Uterus (tissue), 4 donors: Measurements from ENCODE around the gene NDC1. TPM values are rescaled to one million over a fixed set of nuclear protein-coding genes. Genes with fewer than 3 reads are reported as not detected.

Source experiments
- DNase-seq, 2 donors: peaks; one replicate each; pipeline ENCODE4 v3.0.0-alpha.2; 2019 to 2020
- H3K27ac ChIP-seq, 2 donors: fragments of 200-600 bp; sonication (generic); 1 replicate in 1 of 2; 2 replicates in 1 of 2; pipeline ENCODE4 v1.5.1; 2016 to 2018
- H3K27me3 ChIP-seq, 2 donors: fragments of 200-600 bp; sonication (generic); one replicate each; pipeline ENCODE4 v1.5.1; 2018 to 2019; ENCODE audit warnings: control low read depth in 1 of 2
- H3K36me3 ChIP-seq, 2 donors: fragments of 200-600 bp; sonication (generic); one replicate each; pipeline ENCODE4 v1.5.1; 2019; ENCODE audit warnings: control low read depth in 1 of 2
- H3K4me1 ChIP-seq, 2 donors: fragments of 200-600 bp; sonication (generic); one replicate each; pipeline ENCODE4 v1.5.1; 2018 to 2019; ENCODE audit warnings: control low read depth in 1 of 2
- H3K4me3 ChIP-seq, 2 donors: fragments of 200-600 bp; sonication (generic); 1 replicate in 1 of 2; 2 replicates in 1 of 2; pipeline ENCODE4 v1.5.1; 2018 to 2019; ENCODE audit warnings: mild to moderate bottlenecking in 1 of 2
- H3K9me3 ChIP-seq, 2 donors: fragments of 200-600 bp; sonication (generic); one replicate each; pipeline ENCODE4 v1.5.1; 2019; ENCODE audit warnings: control low read depth in 1 of 2
- POLR2A ChIP-seq, 2 donors: fragments of 450-650 bp; IDR thresholded peaks; one replicate each; pipeline ENCODE4 v1.6.1; 2016; ENCODE audit warnings: antibody characterized with exemption in 2 of 2, mild to moderate bottlenecking in 1 of 2, moderate library complexity in 1 of 2
- intact Hi-C: fragments of 100-400 bp; cut with DNase I; formaldehyde crosslinking; loops from one replicate; pipeline ENCODE4 v1.15.1; 2023; ENCODE audit warnings: low total_unique reads
- small RNA-seq: library from RNA; depleted of rRNA; stranded (forward); fragments of <200 nt; gene quantifications from one replicate; pipeline ENCODE3, GENCODE V24; 2016
- total RNA-seq, 4 donors: library from RNA; depleted of rRNA in 3 of 4; stranded (reverse); fragments of >200 nt in 3 of 4; gene quantifications; one replicate each; pipeline versions ENCODE4 v1.1.0 to v1.2.4, GENCODE V29; 2014 to 2023
- TF ChIP-seq, protein P1 (sequence below), 4 experiments: fragments of 200-600 bp in 2 of 4; fragments of 450-650 bp in 2 of 4; sonication (generic) in 2 of 4; IDR thresholded peaks; one replicate each; pipeline ENCODE4 v1.5.1; 2016 to 2019; ENCODE audit warnings: antibody characterized with exemption in 4 of 4, mild to moderate bottlenecking in 2 of 4, moderate library complexity in 1 of 4
- donor health status: DM: yes; HTN: yes; CAD: no.

NDC1 gene
- total RNA-seq, 4 donors from 2014 or later: 6.1 to 41.8 (median 16.8) TPM

DNA sequence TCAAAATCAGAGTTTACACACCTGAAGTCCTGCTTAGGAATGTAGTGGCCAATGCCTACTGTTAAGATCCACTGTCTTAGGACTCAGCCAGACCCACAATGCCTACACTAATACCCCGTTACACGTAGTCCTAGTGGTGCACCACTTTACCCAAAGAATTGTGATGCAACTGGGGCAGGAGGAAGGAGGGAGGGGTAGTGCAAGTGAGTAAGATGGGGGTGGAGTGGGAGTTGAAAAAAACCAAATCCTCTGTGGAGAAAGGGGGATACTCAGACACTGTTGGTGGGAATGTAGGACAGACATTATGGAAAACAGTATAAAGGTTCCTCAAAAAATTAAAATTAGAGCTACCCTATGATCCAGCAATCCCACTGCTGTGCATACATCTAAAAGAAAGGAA, 118.6 kb downstream of the NDC1 start:
- intact Hi-C loops: no loop called here
- H3K27ac ChIP-seq: no peak overlapping the region

DNA sequence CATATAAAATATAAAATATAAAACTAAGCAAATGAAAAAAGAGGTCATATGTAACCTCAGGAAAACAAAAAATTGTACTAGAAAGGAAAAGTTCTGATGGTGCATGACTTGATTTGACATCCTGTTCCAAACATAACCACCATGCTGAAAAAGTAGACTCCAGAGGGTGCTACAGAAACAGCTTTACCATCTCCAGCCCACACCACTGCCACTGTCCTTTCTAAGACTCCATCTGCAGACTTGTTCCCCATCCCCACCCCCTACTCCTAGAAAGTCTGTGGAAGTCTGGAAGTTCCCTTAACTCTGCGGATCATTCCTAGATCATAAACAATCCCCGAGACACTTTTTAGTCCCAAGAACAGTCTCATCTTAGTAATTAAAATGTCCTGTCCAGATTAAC, 119.7 kb downstream of the NDC1 start:
- TF ChIP-seq, protein P1, sequence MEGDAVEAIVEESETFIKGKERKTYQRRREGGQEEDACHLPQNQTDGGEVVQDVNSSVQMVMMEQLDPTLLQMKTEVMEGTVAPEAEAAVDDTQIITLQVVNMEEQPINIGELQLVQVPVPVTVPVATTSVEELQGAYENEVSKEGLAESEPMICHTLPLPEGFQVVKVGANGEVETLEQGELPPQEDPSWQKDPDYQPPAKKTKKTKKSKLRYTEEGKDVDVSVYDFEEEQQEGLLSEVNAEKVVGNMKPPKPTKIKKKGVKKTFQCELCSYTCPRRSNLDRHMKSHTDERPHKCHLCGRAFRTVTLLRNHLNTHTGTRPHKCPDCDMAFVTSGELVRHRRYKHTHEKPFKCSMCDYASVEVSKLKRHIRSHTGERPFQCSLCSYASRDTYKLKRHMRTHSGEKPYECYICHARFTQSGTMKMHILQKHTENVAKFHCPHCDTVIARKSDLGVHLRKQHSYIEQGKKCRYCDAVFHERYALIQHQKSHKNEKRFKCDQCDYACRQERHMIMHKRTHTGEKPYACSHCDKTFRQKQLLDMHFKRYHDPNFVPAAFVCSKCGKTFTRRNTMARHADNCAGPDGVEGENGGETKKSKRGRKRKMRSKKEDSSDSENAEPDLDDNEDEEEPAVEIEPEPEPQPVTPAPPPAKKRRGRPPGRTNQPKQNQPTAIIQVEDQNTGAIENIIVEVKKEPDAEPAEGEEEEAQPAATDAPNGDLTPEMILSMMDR (IDR thresholded peaks at IDR 0.05): no peak
- TF ChIP-seq POLR2A (IDR thresholded peaks at IDR 0.05): no peak
- Histone ChIP-seq H3K36me3 (no peaks in the 10 kb centered on the region), H3K27ac (no peak overlapping the region), H3K4me1 (no peaks in the 10 kb centered on the region), H3K4me3 (no peak overlapping the region), H3K27me3 (no peaks in the 10 kb centered on the region), H3K9me3 (no peaks in the 10 kb centered on the region)
- intact Hi-C loops: no loop called here
- DNase-seq: no peak

More for the DNA sequence above, 118.6 kb downstream of the NDC1 start:
- Histone ChIP-seq H3K4me3 (no peak overlapping the region), H3K36me3 (no peaks in the 10 kb centered on the region), H3K9me3 (no peaks in the 10 kb centered on the region), H3K27me3 (no peaks in the 10 kb centered on the region), H3K4me1 (no peaks in the 10 kb centered on the region)
- DNase-seq: no peak
- no peak for TF ChIP-seq POLR2A (IDR thresholded peaks at IDR 0.05)
- TF ChIP-seq, protein P1 (IDR thresholded peaks at IDR 0.05): no peak

DNA sequence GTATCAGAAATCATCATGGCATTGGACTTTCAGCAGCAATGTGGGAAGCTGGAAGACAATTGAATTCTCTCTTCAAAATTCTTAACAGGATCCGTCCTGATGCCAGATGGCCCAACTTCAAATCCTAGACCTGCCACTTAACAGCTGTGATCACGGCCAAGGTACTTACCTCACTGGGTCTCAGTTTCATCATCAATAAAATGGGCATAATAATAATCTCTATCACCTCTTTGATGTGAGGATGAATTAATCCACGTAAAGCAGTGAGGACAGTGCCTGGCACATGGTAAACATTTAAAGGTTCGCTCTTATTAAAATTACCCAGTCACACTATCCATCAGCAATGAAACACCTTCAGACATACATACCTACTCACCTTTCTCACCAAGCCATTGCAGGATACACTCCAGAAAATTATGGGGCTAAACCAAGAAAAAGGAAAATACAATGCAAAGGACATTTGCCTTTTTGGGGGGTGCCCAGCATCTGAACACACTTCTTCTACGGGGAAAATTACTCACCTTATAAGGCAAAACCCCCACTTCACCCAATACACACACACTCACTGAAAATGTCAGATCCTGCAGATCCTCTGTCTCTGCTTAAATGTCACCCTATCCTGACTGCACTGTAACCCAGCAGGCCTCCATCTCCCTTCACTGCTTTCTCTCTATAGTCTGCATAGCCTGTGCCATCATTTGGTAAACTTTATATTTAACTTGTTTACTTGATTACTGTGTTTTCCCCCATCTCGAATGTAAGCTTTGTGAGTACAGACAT, 120.9 kb downstream of the NDC1 start:
- Histone ChIP-seq H3K4me1 (no peaks in the 10 kb centered on the region), H3K27me3 (no peaks in the 10 kb centered on the region), H3K4me3 (no peak overlapping the region), H3K9me3 (no peaks in the 10 kb centered on the region), H3K27ac (no peak overlapping the region), H3K36me3 (no peaks in the 10 kb centered on the region)
- TF ChIP-seq, protein P1 (IDR thresholded peaks at IDR 0.05): no peak
- no peak for TF ChIP-seq POLR2A (IDR thresholded peaks at IDR 0.05)
- DNase-seq: no peak
- intact Hi-C loops: no loop called here

DNA sequence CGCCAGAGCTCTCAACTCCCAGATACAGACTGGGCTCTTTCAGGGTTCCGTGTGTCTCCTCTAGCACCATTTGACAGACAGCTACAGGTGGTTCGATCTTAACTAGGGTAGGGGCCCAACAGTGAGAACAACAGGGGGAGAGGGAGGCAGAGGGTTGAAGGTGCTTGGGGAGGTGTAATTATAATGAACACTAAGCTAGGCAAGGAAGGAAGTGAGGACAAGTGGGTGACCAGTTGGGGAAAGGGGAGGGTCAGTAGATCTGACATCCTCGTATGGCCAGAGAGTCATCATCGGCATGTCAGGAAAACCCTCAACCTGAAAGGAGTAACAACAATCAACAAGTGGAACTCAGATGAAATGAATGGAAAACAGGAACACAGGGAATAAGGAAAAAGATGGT, 121.9 kb downstream of the NDC1 start:
- Histone ChIP-seq H3K9me3 (no peaks in the 10 kb centered on the region), H3K36me3 (no peaks in the 10 kb centered on the region)

DNA sequence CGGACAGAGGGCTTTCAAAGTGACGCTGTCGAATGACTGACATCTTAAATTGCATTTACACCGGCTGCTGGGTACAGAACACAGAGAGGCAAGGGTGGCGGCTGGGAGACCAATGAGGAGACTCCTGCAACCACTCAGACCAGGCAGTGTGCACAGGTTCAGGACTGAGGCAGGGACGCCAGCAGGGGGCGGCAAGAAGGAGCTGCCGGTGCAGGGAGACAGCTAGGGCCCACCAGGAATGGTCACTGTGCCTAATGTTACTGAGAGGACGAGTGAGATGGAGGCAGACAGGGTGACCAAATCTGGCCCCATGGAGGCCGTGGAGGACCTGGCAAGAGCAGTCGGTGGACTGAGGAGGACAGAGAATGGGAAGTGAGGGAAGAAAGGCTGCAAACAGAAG, 122.6 kb downstream of the NDC1 start:
- intact Hi-C loops: no loop called here
- no peak overlapping the region for H3K27ac ChIP-seq
- no peak overlapping the region for H3K4me3 ChIP-seq
- no peaks in the 10 kb centered on the region for H3K4me1 ChIP-seq
- no peaks in the 10 kb centered on the region for H3K36me3 ChIP-seq
- no peaks in the 10 kb centered on the region for H3K9me3 ChIP-seq
- no peak for DNase-seq
- TF ChIP-seq POLR2A (IDR thresholded peaks at IDR 0.05): no peak
- TF ChIP-seq, protein P1 (IDR thresholded peaks at IDR 0.05): no peak
- no peaks in the 10 kb centered on the region for H3K27me3 ChIP-seq

More for the DNA sequence above, 121.9 kb downstream of the NDC1 start:
- Histone ChIP-seq H3K27me3 (no peaks in the 10 kb centered on the region), H3K27ac (no peak overlapping the region), H3K4me1 (no peaks in the 10 kb centered on the region), H3K4me3 (no peak overlapping the region)
- TF ChIP-seq, protein P1 (IDR thresholded peaks at IDR 0.05): no peak
- TF ChIP-seq POLR2A (IDR thresholded peaks at IDR 0.05): no peak
- no peak for DNase-seq
- intact Hi-C loops: no loop called here

Small RNA genes lying within 50 kb of the gene (small RNA-seq; reads per million reads assigned to genes)
- gene AL049745.1 (not detected), gene RF00418 (not detected)

Other genes with a start within 250 kb of the NDC1 start
- 1 to 10 TPM in 1 of 4 donors, under 1 TPM in 1, not detected in 2; 0.21 to 1.0 TPM for gene GLIS1, start 99.1 kb downstream of the NDC1 start, total RNA-seq
- 10 to 100 TPM in 3 of 4 donors, 1 to 10 TPM in 1; 6.7 to 25.9 (median 14.8) TPM for gene YIPF1, start 51.5 kb upstream of the NDC1 start, total RNA-seq
- gene DIO1, start 55.9 kb upstream of the NDC1 start, total RNA-seq: 1 to 10 TPM in 1 of 4 donors, not detected in 3; 2.1 TPM
- 10 to 100 TPM in 3 of 4 donors, 1 to 10 TPM in 1; 1.3 to 40.6 (median 28.7) TPM for gene IFT25, start 107.4 kb upstream of the NDC1 start, total RNA-seq
- 10 to 100 TPM in 3 of 4 donors, under 1 TPM in 1; 0.51 to 30.7 (median 25.1) TPM for gene LRRC42, start 108.1 kb upstream of the NDC1 start, total RNA-seq
- 1 to 10 TPM in 1 of 4 donors, under 1 TPM in 1, not detected in 2; 0.27 to 1.2 TPM for gene LDLRAD1, start 179.9 kb upstream of the NDC1 start, total RNA-seq
- gene TMEM59, start 214.9 kb upstream of the NDC1 start, total RNA-seq: 100 to 1,000 TPM in 3 of 4 donors, 10 to 100 TPM in 1; 82.2 to 327 (median 301) TPM
- gene TCEANC2, start 215.3 kb upstream of the NDC1 start, total RNA-seq: 1 to 10 TPM; 1.5 to 7.3 (median 3.2) TPM